ENCODE data around the gene FAM217A.

The FAM217A gene

GRCh38 chr6:4059115-4059777 is 19.7 kb downstream of the FAM217A start:
- no peak for TF ChIP-seq CTCF (IDR thresholded peaks at IDR 0.05; ENCODE audit: low read depth, low read length)
- H3K27ac ChIP-seq = no peak overlapping the region
- no peaks in the 10 kb centered on the region for H3K27me3 ChIP-seq (ENCODE audit: insufficient read depth, low read depth, severe bottlenecking)
- H3K9me3 ChIP-seq (ENCODE audit: severe bottlenecking) = no peaks in the 10 kb centered on the region
- H3K36me3 ChIP-seq = peaks cover 98% of the 10 kb centered on the region
- no peak for DNase-seq
- no peak overlapping the region for H3K4me3 ChIP-seq (ENCODE audit: low read depth, low read length)

GRCh38 chr6:4057036-4057435 is 21.9 kb downstream of the FAM217A start:
- DNase-seq = no peak
- Histone ChIP-seq H3K27ac (no peak overlapping the region), H3K9me3 (ENCODE audit: severe bottlenecking) (no peaks in the 10 kb centered on the region), H3K36me3 (peaks cover 98% of the 10 kb centered on the region), H3K4me3 (ENCODE audit: low read depth, low read length) (no peak overlapping the region), H3K27me3 (ENCODE audit: insufficient read depth, low read depth, severe bottlenecking) (no peaks in the 10 kb centered on the region)
- TF ChIP-seq CTCF (IDR thresholded peaks at IDR 0.05; ENCODE audit: low read depth, low read length) = no peak

GRCh38 chr6:4055420-4056041 is 23.4 kb downstream of the FAM217A start:
- Histone ChIP-seq H3K36me3 (peaks cover 100% of the 10 kb centered on the region), H3K27me3 (ENCODE audit: insufficient read depth, low read depth, severe bottlenecking) (no peaks in the 10 kb centered on the region), H3K9me3 (ENCODE audit: severe bottlenecking) (no peaks in the 10 kb centered on the region), H3K4me3 (ENCODE audit: low read depth, low read length) (no peak overlapping the region), H3K27ac (no peak overlapping the region)
- TF ChIP-seq CTCF (IDR thresholded peaks at IDR 0.05; ENCODE audit: low read depth, low read length) = peak; percentile 52
- peak; percentile 61 for DNase-seq

GRCh38 chr6:4049246-4049645 is 29.7 kb downstream of the FAM217A start:
- no peak for TF ChIP-seq CTCF (IDR thresholded peaks at IDR 0.05; ENCODE audit: low read depth, low read length)
- DNase-seq = no peak
- Histone ChIP-seq H3K9me3 (ENCODE audit: severe bottlenecking) (no peaks in the 10 kb centered on the region), H3K27ac (no peak overlapping the region), H3K27me3 (ENCODE audit: insufficient read depth, low read depth, severe bottlenecking) (no peaks in the 10 kb centered on the region), H3K4me3 (ENCODE audit: low read depth, low read length) (no peak overlapping the region), H3K36me3 (peaks cover 93% of the 10 kb centered on the region)

GRCh38 chr6:4041480-4041879 is 37.5 kb downstream of the FAM217A start:
- Histone ChIP-seq H3K9me3 (ENCODE audit: severe bottlenecking) (no peaks in the 10 kb centered on the region), H3K27me3 (ENCODE audit: insufficient read depth, low read depth, severe bottlenecking) (no peaks in the 10 kb centered on the region), H3K36me3 (peaks cover 96% of the 10 kb centered on the region), H3K27ac (no peak overlapping the region), H3K4me3 (ENCODE audit: low read depth, low read length) (no peak overlapping the region)
- DNase-seq = no peak
- no peak for TF ChIP-seq CTCF (IDR thresholded peaks at IDR 0.05; ENCODE audit: low read depth, low read length)

Measured in WERI-Rb-1 (cell line).